K562 (cell line): Measurements from ENCODE around the gene HMGCLL1. TPM values are rescaled to one million over a fixed set of nuclear protein-coding genes. Genes with fewer than 3 reads are reported as not detected.

ENCODE experiments used
- ATAC-seq: fragments of 200-7000 bp; cut with Tn5 transposase; 3 replicates; pipeline ENCODE4 v1.9.1; 2020; ENCODE audit warnings: moderate library complexity
- BruUV-seq: library from RNA; stranded (reverse); fragments of 400-500 nt; replicated peaks from 2 replicates; lab custom pipeline; 2021; lab: Mats Ljungman, UMichigan
- CTCF ChIA-PET: fragments of 300-600 bp; formaldehyde crosslinking; extraction: SDS; loops from one replicate; lab custom pipeline; 2021; ENCODE audit warnings: low intra/inter-chr PET ratio; lab: Yijun Ruan, JAX
- POLR2A ChIA-PET: fragments of 300-600, 350-650 bp; sonication (Branson Sonifier 250); formaldehyde crosslinking; extraction: SDS; loops from one replicate; lab custom pipeline; 2021; ENCODE audit warnings: antibody characterized with exemption, inconsistent platforms; lab: Yijun Ruan, JAX
- DNase-seq, 4 experiments: peaks; one replicate each; pipeline versions ENCODE4 v3.0.0 to v3.0.0-alpha.2; 2011 to 2018; ENCODE audit warnings: low spot score in 3 of 4, mixed read lengths in 3 of 4; ENCODE audit errors: extremely low read depth in 1 of 4
- FAIRE-seq: peaks from 2 replicates; lab custom pipeline; 2011; peaks lifted over from hg19 to GRCh38; lab: Jason Lieb, UNC
- H2AFZ ChIP-seq: 2 replicates; pipeline ENCODE4 v1.6.0; 2011; ENCODE audit warnings: low read depth, low read length, control low read depth, inconsistent platforms
- H3K27ac ChIP-seq: fragments of 200-600 bp; 3 replicates; pipeline ENCODE4 v1.8.0; 2011; ENCODE audit warnings: low read depth, mild to moderate bottlenecking, control low read depth, inconsistent platforms, low read length, moderate library complexity, mixed read lengths; ENCODE audit errors: extremely low read depth
- H3K27me3 ChIP-seq, 2 experiments: fragments of 300-600 bp in 1 of 2; 2 replicates in 1 of 2; 3 replicates in 1 of 2; pipeline versions ENCODE4 v1.6.0 to v1.8.0; 2011; ENCODE audit warnings: inconsistent platforms in 2 of 2, low read length in 2 of 2, mild to moderate bottlenecking in 1 of 2, mixed read lengths in 1 of 2, moderate library complexity in 1 of 2; ENCODE audit not compliant: control insufficient read depth in 2 of 2, insufficient read depth in 2 of 2
- H3K36me3 ChIP-seq: fragments of 300-600 bp; 3 replicates; pipeline ENCODE4 v1.8.0; 2011; ENCODE audit warnings: mild to moderate bottlenecking, low read length, inconsistent platforms; ENCODE audit not compliant: control insufficient read depth, insufficient read depth
- H3K4me1 ChIP-seq, 2 experiments: fragments of 200-600 bp in 1 of 2; replicated peaks in 1 of 2; 2 replicates in 1 of 2; 3 replicates in 1 of 2; pipeline versions ENCODE4 v1.5.1 to v1.8.0; 2011; ENCODE audit warnings: inconsistent platforms in 2 of 2, low read length in 2 of 2, mild to moderate bottlenecking in 1 of 2, mixed read lengths in 1 of 2, moderate library complexity in 1 of 2; ENCODE audit not compliant: control insufficient read depth in 2 of 2, insufficient read depth in 2 of 2
- H3K4me2 ChIP-seq: 2 replicates; pipeline ENCODE4 v1.6.1; 2011; ENCODE audit warnings: low read length, control low read depth, inconsistent platforms, mixed read lengths; ENCODE audit not compliant: insufficient read depth
- H3K4me3 ChIP-seq: fragments of 200-600 bp; sonication (generic), shearing (Covaris generic); 2 replicates; pipeline ENCODE4 v1.5.1; 2016; ENCODE audit warnings: control low read depth, inconsistent platforms
- H3K79me2 ChIP-seq: fragments of 200-600 bp; 3 replicates; pipeline ENCODE4 v1.8.0; 2011; ENCODE audit warnings: low read length, inconsistent platforms; ENCODE audit not compliant: control insufficient read depth, insufficient read depth
- H3K9ac ChIP-seq, 2 experiments: 2 replicates each; pipeline versions ENCODE4 v1.6.0 to v1.6.1; 2011; ENCODE audit warnings: low read depth in 2 of 2, low read length in 2 of 2, control low read depth in 1 of 2, inconsistent platforms in 1 of 2, mild to moderate bottlenecking in 1 of 2, mixed read lengths in 1 of 2; ENCODE audit not compliant: insufficient read depth in 1 of 2
- H3K9me1 ChIP-seq: one replicate; pipeline ENCODE4 v1.6.0; 2011; ENCODE audit warnings: inconsistent platforms, mild to moderate bottlenecking, low read length, moderate library complexity; ENCODE audit not compliant: control insufficient read depth, insufficient read depth
- H3K9me3 ChIP-seq: replicated peaks from 2 replicates; pipeline ENCODE4 v1.5.1; 2011; ENCODE audit warnings: low read depth, low read length, inconsistent platforms; ENCODE audit not compliant: control insufficient read depth, insufficient read depth
- H4K20me1 ChIP-seq: replicated peaks from 2 replicates; pipeline ENCODE4 v1.6.1; 2011; ENCODE audit warnings: low read length, inconsistent platforms, mixed read lengths; ENCODE audit not compliant: control insufficient read depth, insufficient read depth
- CBX2 ChIP-seq: fragments of 200-600 bp; sonication (generic); IDR thresholded peaks from one replicate; pipeline ENCODE4 v1.6.1; 2012; ENCODE audit warnings: mild to moderate bottlenecking, low read length, inconsistent platforms; ENCODE audit not compliant: insufficient read depth, poor library complexity, severe bottlenecking
- GABPA ChIP-seq: fragments of 200-800 bp; sonication (Bioruptor generic); conservative IDR thresholded peaks from 2 replicates; pipeline ENCODE4 v1.6.1; 2016; ENCODE audit warnings: low read depth, missing genetic modification characterization, missing compliant biosample characterization
- GTF2E2 ChIP-seq: fragments of 200-800 bp; sonication (Bioruptor generic); IDR thresholded peaks from 2 replicates; pipeline ENCODE4 v1.6.1; 2016; ENCODE audit warnings: missing genetic modification characterization, missing compliant biosample characterization
- KLF13 ChIP-seq: fragments of 450-650 bp; IDR thresholded peaks from 2 replicates; pipeline ENCODE4 v1.6.1; 2016; ENCODE audit warnings: missing genetic modification characterization, low read depth, mild to moderate bottlenecking, missing compliant biosample characterization, moderate library complexity, borderline replicate concordance
- NR2C1 ChIP-seq, 2 experiments: fragments of 450-650 bp; IDR thresholded peaks; 2 replicates each; pipeline ENCODE4 v1.6.1; 2017; ENCODE audit warnings: mild to moderate bottlenecking in 2 of 2, antibody characterized with exemption in 1 of 2, inconsistent platforms in 1 of 2, missing compliant biosample characterization in 1 of 2, missing genetic modification characterization in 1 of 2
- POLR2AphosphoS2 ChIP-seq: IDR thresholded peaks from 2 replicates; pipeline ENCODE4 v1.6.1; 2012; ENCODE audit warnings: low read length, improper control_type of control experiment
- PRMT5 ChIP-seq: sonication (generic); formaldehyde crosslinking; IDR thresholded peaks from 2 replicates; pipeline ENCODE4 v1.5.0; 2020; ENCODE audit warnings: missing genetic modification reagents
- SMAD3 ChIP-seq: fragments of 450-650 bp; formaldehyde crosslinking; conservative IDR thresholded peaks from 2 replicates; pipeline ENCODE4 v1.4.0; 2020; ENCODE audit warnings: mild to moderate bottlenecking
- SP2 ChIP-seq: IDR thresholded peaks from 2 replicates; pipeline ENCODE4 v1.6.1; 2011; ENCODE audit warnings: mild to moderate bottlenecking, low read depth, low read length, moderate library complexity; ENCODE audit not compliant: poor library complexity, severe bottlenecking; ENCODE audit errors: extremely low read depth
- THRAP3 ChIP-seq: fragments of 450-650 bp; IDR thresholded peaks from 2 replicates; pipeline ENCODE4 v1.6.1; 2016; ENCODE audit warnings: mild to moderate bottlenecking, inconsistent platforms, borderline replicate concordance
- THRB ChIP-seq: fragments of 450-650 bp; formaldehyde crosslinking; conservative IDR thresholded peaks from 2 replicates; pipeline ENCODE4 v1.4.0; 2022; ENCODE audit warnings: mild to moderate bottlenecking, missing genetic modification characterization
- ZFP36 ChIP-seq: fragments of 150-350 bp; IDR thresholded peaks from 2 replicates; pipeline ENCODE4 v1.6.1; 2018; ENCODE audit warnings: low read length, low read depth; ENCODE audit not compliant: partially characterized antibody
- ZNF354B ChIP-seq: fragments of 250-450 bp; sonication (Bioruptor Pico); IDR thresholded peaks from 2 replicates; pipeline ENCODE4 v1.4.0; 2020
- ZNF668 ChIP-seq: fragments of 250-450 bp; sonication (Bioruptor Pico); IDR thresholded peaks from 2 replicates; pipeline ENCODE4 v1.8.0; 2022; ENCODE audit warnings: mild to moderate bottlenecking, inconsistent platforms
- WGBS: fragments of 100-300 bp; shearing (Covaris generic); methylation state at CpG from one replicate; pipeline ENCODE4 v1.1.6; 2016; ENCODE audit warnings: low coverage, mixed read lengths; ENCODE audit not compliant: insufficient coverage; ENCODE audit errors: missing lambda C conversion rate; 5-methylcytosine and 5-hydroxymethylcytosine counted together
- in situ Hi-C: fragments of 300-500 bp; cut with MboI; formaldehyde crosslinking; loops from 4 replicates; pipeline ENCODE4 v1.15.0; 2018; ENCODE audit warnings: inconsistent platforms, mixed read lengths
- intact Hi-C: fragments of 100-400 bp; cut with micrococcal nuclease; formaldehyde crosslinking; loops from 2 replicates; pipeline ENCODE4 v1.14.2; 2022
- polyA plus RNA-seq, 8 experiments: library from polyadenylated mRNA; depleted of rRNA in 4 of 8; stranded (reverse) in 5 of 8; unstranded in 3 of 8; fragments of >200 nt; fragmentation: Nextera tagmentation in 2 of 8; fragmentation: Illumina TruSeq in 1 of 8; extraction: Ambion mirVana in 2 of 8; extraction: Trizol in 1 of 8; gene quantifications; 2 replicates each; pipeline versions ENCODE4 v1.2.1 to v1.2.3, GENCODE V29; 2011 to 2014; ENCODE audit warnings: inconsistent platforms in 1 of 8, missing spikeins in 1 of 8
- total RNA-seq, 7 experiments: library from RNA; depleted of rRNA in 6 of 7; stranded (reverse); fragments of >200 nt in 6 of 7; fragmentation: Illumina TruSeq in 2 of 7; extraction: Trizol in 2 of 7; gene quantifications; 2 replicates each; pipeline versions ENCODE4 v1.2.1 to v1.2.3, GENCODE V29; 2011 to 2021; ENCODE audit warnings: low replicate concordance in 1 of 7
- TF ChIP-seq, protein P1 (sequence below): fragments of 450-650 bp; IDR thresholded peaks from 2 replicates; pipeline ENCODE4 v1.6.1; 2016; ENCODE audit warnings: mild to moderate bottlenecking
- TF ChIP-seq, protein P2 (sequence below): fragments of 450-650 bp; IDR thresholded peaks from 2 replicates; pipeline ENCODE4 v1.6.1; 2016; ENCODE audit warnings: borderline replicate concordance

The HMGCLL1 gene
- total and polyA plus RNA-seq, 9 of the 15 experiments (the other 6 are each of a cell fraction or from before 2014, with no cell fraction given), result not detected

GRCh38 chr6:55574556-55574955 lies 4.4 kb downstream of the HMGCLL1 start:
- no peaks in the 10 kb centered on the region for H4K20me1 ChIP-seq
- no peaks in the 10 kb centered on the region for H3K79me2 ChIP-seq
- H3K9me3 ChIP-seq, result no peaks in the 10 kb centered on the region
- H3K9ac ChIP-seq, result no peak overlapping the region
- no peaks in the 10 kb centered on the region for H3K27me3 ChIP-seq
- 2% methylated on average over 2 of the region's 2 CpGs for WGBS
- no peak for FAIRE-seq
- no peak overlapping the region for H2AFZ ChIP-seq
- no peak overlapping the region for H3K27ac ChIP-seq
- H3K9me1 ChIP-seq, result no peaks in the 10 kb centered on the region
- intact Hi-C loops (no loop called here), in situ Hi-C loops (no loop called here)
- H3K4me1 ChIP-seq, result peaks cover 0 to 4% of the 10 kb centered on the region in 2 experiments; a peak in 1 of 5 replicates
- H3K4me3 ChIP-seq, result no peak overlapping the region
- no peak overlapping the region for H3K4me2 ChIP-seq
- POLR2A ChIA-PET, result no interaction called here
- no peaks in the 10 kb centered on the region for H3K36me3 ChIP-seq
- no peak for DNase-seq
- ATAC-seq, result no peak
- CTCF ChIA-PET, result no interaction called here
- BruUV-seq, result no TSS peak
- no peak for TF ChIP-seq GABPA (tag)
- no peak for TF ChIP-seq KLF13 (tag)
- no peak for TF ChIP-seq GTF2E2
- TF ChIP-seq SP2, result no peak
- TF ChIP-seq NR2C1 (IDR thresholded peaks at IDR 0.05), result no peak
- no peak for TF ChIP-seq NR2C1 (tag; IDR thresholded peaks at IDR 0.05)
- no peak for TF ChIP-seq CBX2
- TF ChIP-seq SMAD3, result no peak
- no peak for TF ChIP-seq ZNF354B (CRISPR knock-in tag)
- no peak for TF ChIP-seq POLR2AphosphoS2
- no peak for TF ChIP-seq THRAP3
- no peak for TF ChIP-seq ZNF668
- no peak for TF ChIP-seq THRB (CRISPR knock-in tag)
- TF ChIP-seq ZFP36, result no peak
- TF ChIP-seq PRMT5 (CRISPR knock-in tag), result no peak
- TF ChIP-seq, protein P1, sequence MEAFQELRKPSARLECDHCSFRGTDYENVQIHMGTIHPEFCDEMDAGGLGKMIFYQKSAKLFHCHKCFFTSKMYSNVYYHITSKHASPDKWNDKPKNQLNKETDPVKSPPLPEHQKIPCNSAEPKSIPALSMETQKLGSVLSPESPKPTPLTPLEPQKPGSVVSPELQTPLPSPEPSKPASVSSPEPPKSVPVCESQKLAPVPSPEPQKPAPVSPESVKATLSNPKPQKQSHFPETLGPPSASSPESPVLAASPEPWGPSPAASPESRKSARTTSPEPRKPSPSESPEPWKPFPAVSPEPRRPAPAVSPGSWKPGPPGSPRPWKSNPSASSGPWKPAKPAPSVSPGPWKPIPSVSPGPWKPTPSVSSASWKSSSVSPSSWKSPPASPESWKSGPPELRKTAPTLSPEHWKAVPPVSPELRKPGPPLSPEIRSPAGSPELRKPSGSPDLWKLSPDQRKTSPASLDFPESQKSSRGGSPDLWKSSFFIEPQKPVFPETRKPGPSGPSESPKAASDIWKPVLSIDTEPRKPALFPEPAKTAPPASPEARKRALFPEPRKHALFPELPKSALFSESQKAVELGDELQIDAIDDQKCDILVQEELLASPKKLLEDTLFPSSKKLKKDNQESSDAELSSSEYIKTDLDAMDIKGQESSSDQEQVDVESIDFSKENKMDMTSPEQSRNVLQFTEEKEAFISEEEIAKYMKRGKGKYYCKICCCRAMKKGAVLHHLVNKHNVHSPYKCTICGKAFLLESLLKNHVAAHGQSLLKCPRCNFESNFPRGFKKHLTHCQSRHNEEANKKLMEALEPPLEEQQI, result no peak
- TF ChIP-seq, protein P2, sequence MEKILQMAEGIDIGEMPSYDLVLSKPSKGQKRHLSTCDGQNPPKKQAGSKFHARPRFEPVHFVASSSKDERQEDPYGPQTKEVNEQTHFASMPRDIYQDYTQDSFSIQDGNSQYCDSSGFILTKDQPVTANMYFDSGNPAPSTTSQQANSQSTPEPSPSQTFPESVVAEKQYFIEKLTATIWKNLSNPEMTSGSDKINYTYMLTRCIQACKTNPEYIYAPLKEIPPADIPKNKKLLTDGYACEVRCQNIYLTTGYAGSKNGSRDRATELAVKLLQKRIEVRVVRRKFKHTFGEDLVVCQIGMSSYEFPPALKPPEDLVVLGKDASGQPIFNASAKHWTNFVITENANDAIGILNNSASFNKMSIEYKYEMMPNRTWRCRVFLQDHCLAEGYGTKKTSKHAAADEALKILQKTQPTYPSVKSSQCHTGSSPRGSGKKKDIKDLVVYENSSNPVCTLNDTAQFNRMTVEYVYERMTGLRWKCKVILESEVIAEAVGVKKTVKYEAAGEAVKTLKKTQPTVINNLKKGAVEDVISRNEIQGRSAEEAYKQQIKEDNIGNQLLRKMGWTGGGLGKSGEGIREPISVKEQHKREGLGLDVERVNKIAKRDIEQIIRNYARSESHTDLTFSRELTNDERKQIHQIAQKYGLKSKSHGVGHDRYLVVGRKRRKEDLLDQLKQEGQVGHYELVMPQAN, result no peak
